GM12873 (cell line): ENCODE measurements around the gene CRISP2.

ENCODE experiments used
- CTCF ChIP-seq: IDR thresholded peaks from 2 replicates; pipeline ENCODE4 v1.5.1; 2012; ENCODE audit warnings: low read depth, mild to moderate bottlenecking, moderate library complexity, low read length, control low read depth; ENCODE audit not compliant: insufficient read depth; ENCODE audit errors: missing control alignments

Gene CRISP2

GRCh38 chr6:49653942-49654341, 59.4 kb downstream of the CRISP2 start:
- no peak for TF ChIP-seq CTCF

- TF ChIP-seq CTCF: no peak
Measured at GRCh38 chr6:49653438-49653837, 59.9 kb downstream of the CRISP2 start.

GRCh38 chr6:49651239-49651638, 62.1 kb downstream of the CRISP2 start:
- no peak for TF ChIP-seq CTCF

GRCh38 chr6:49649988-49650387, 63.4 kb downstream of the CRISP2 start:
- TF ChIP-seq CTCF: no peak

- TF ChIP-seq CTCF: no peak
Measured at GRCh38 chr6:49648036-49648435, 65.3 kb downstream of the CRISP2 start.

GRCh38 chr6:49647476-49647875, 65.9 kb downstream of the CRISP2 start:
- TF ChIP-seq CTCF: no peak

GRCh38 chr6:49646942-49647341, 66.4 kb downstream of the CRISP2 start:
- TF ChIP-seq CTCF: no peak
